SK-N-DZ (cell line): Measurements from ENCODE around the gene BTG4.

Experiments used
- DNase-seq: peaks from one replicate; pipeline ENCODE4 v3.0.0-alpha.2; 2015; ENCODE audit warnings: low spot score

The BTG4 gene

GRCh38 chr11:111494040-111494439, 18.1 kb downstream of the BTG4 start:
- no peak for DNase-seq

GRCh38 chr11:111490496-111490895, 21.7 kb downstream of the BTG4 start:
- DNase-seq: no peak

GRCh38 chr11:111483431-111483830, 28.8 kb downstream of the BTG4 start:
- DNase-seq: no peak

GRCh38 chr11:111479666-111480065, 32.5 kb downstream of the BTG4 start:
- DNase-seq: no peak

- no peak for DNase-seq
Measured at GRCh38 chr11:111477898-111478297, 34.3 kb downstream of the BTG4 start.

- DNase-seq: no peak
Measured at GRCh38 chr11:111476956-111477355, 35.2 kb downstream of the BTG4 start.

GRCh38 chr11:111476366-111476765, 35.8 kb downstream of the BTG4 start:
- DNase-seq: no peak

GRCh38 chr11:111474432-111474831, 37.8 kb downstream of the BTG4 start:
- DNase-seq: no peak

- no peak for DNase-seq
Measured at GRCh38 chr11:111472228-111472627, 40.0 kb downstream of the BTG4 start.

GRCh38 chr11:111469200-111469599, 43.0 kb downstream of the BTG4 start:
- peak; percentile 20 for DNase-seq

- DNase-seq: no peak
Measured at GRCh38 chr11:111466615-111467014, 45.6 kb downstream of the BTG4 start.

- no peak for DNase-seq
Measured at GRCh38 chr11:111465400-111465799, 46.8 kb downstream of the BTG4 start.

- no peak for DNase-seq
Measured at GRCh38 chr11:111463276-111463675, 48.9 kb downstream of the BTG4 start.

- DNase-seq: no peak
Measured at GRCh38 chr11:111462329-111462728, 49.9 kb downstream of the BTG4 start.

GRCh38 chr11:111461460-111462235, 50.5 kb downstream of the BTG4 start:
- DNase-seq: no peak

- no peak for DNase-seq
Measured at GRCh38 chr11:111460856-111461255, 51.3 kb downstream of the BTG4 start.

- DNase-seq: no peak
Measured at GRCh38 chr11:111460340-111460739, 51.8 kb downstream of the BTG4 start.

- DNase-seq: no peak
Measured at GRCh38 chr11:111459506-111460270, 52.5 kb downstream of the BTG4 start.

- DNase-seq: no peak
Measured at GRCh38 chr11:111457731-111458368, 54.3 kb downstream of the BTG4 start.

- DNase-seq: no peak
Measured at GRCh38 chr11:111456859-111457730, 55.1 kb downstream of the BTG4 start.

GRCh38 chr11:111456086-111456858, 55.9 kb downstream of the BTG4 start:
- no peak for DNase-seq
